ENCODE results near the gene ING3. TPM values are rescaled to one million over a fixed set of nuclear protein-coding genes. Genes with fewer than 3 reads are reported as not detected.

ING3 gene
- total RNA-seq, 1 experiment from 2014 or later, result 23.1 TPM

GRCh38 chr7:120996333-120996987 lies 45.9 kb downstream of the ING3 start:
- H3K9me3 ChIP-seq (ENCODE audit: control insufficient read depth, low read depth, low read length), result no peaks in the 10 kb centered on the region
- no peak overlapping the region for H2BK15ac ChIP-seq (ENCODE audit: low read depth, low read length)
- H3K23me2 ChIP-seq (ENCODE audit: insufficient read length, low read depth, low read length, poor library complexity, severe bottlenecking), result no peaks in the 10 kb centered on the region
- H3K18ac ChIP-seq (ENCODE audit: insufficient read length, low read depth, low read length), result no peak overlapping the region
- no peak overlapping the region for H2BK120ac ChIP-seq (ENCODE audit: low read depth, low read length, poor library complexity, severe bottlenecking)
- H3K23ac ChIP-seq (ENCODE audit: insufficient read length, low read depth, low read length), result no peak overlapping the region
- H2AK5ac ChIP-seq (ENCODE audit: insufficient read length, low read length), result no peak overlapping the region
- Mint-ChIP-seq H3K9me3 (no peaks in the 10 kb centered on the region), H3K4me3 (no peak overlapping the region), H3K36me3 (ENCODE audit: insufficient read depth in 1 of 3, low read depth in 3 of 3) (no peaks in the 10 kb centered on the region), H3K27me3 (ENCODE audit: low read depth) (no peaks in the 10 kb centered on the region), H3K4me1 (no peaks in the 10 kb centered on the region), H3K27ac (no peak overlapping the region)
- no CpG with 5 or more reads among the region's 2 CpGs for WGBS (ENCODE audit: extremely low coverage, insufficient read length, low lambda C conversion rate)
- H3K79me2 ChIP-seq (ENCODE audit: insufficient read depth, low read length), result no peaks in the 10 kb centered on the region
- no peaks in the 10 kb centered on the region for H3K4me1 ChIP-seq (ENCODE audit: insufficient read depth, low read length)
- H3K4ac ChIP-seq (ENCODE audit: low read depth, low read length), result no peak overlapping the region
- no peak overlapping the region for H3T11ph ChIP-seq (ENCODE audit: low read length)
- no peak overlapping the region for H2BK5ac ChIP-seq (ENCODE audit: insufficient read length, low read length)
- H3K27me3 ChIP-seq (ENCODE audit: insufficient read depth, low read length), result no peaks in the 10 kb centered on the region
- H3K14ac ChIP-seq (ENCODE audit: insufficient read depth, low read length), result no peak overlapping the region
- H4K5ac ChIP-seq (ENCODE audit: insufficient read length, low read depth, low read length), result no peak overlapping the region
- no peak overlapping the region for H4K91ac ChIP-seq (ENCODE audit: insufficient read length, low read depth, low read length)
- TF ChIP-seq CTCF (conservative IDR thresholded peaks at IDR 0.05), result no peak
- H2BK20ac ChIP-seq (ENCODE audit: low read depth, low read length, poor library complexity, severe bottlenecking), result no peak overlapping the region
- no peak overlapping the region for H2AFZ ChIP-seq (ENCODE audit: low read length)
- no peak overlapping the region for H3K9ac ChIP-seq (ENCODE audit: extremely low read depth, insufficient read length, low read length)
- H3K27ac ChIP-seq (ENCODE audit: insufficient read length, low read depth, low read length), result no peak overlapping the region
- H3K79me1 ChIP-seq (ENCODE audit: insufficient read depth, low read depth, low read length, poor library complexity, severe bottlenecking), result no peaks in the 10 kb centered on the region
- H2BK12ac ChIP-seq (ENCODE audit: insufficient read length, low read depth, low read length), result no peak overlapping the region
- DNase-seq, result no peak
- H3K56ac ChIP-seq (ENCODE audit: insufficient read length, low read depth, low read length), result no peak overlapping the region
- H3K4me2 ChIP-seq (ENCODE audit: insufficient read depth, insufficient read length, low read length), result no peak overlapping the region
- H4K20me1 ChIP-seq (ENCODE audit: control insufficient read depth, insufficient read depth, insufficient read length), result no peaks in the 10 kb centered on the region
- H4K8ac ChIP-seq (replicated peaks; ENCODE audit: insufficient read length, low read depth, low read length), result no peak overlapping the region
